ENCODE results near the gene KCNQ1. TPM values are rescaled to one million over a fixed set of nuclear protein-coding genes. Genes with fewer than 3 reads are reported as not detected.

KCNQ1 gene
- total RNA-seq, 2 donors from 2014 or later = 38.9 to 46.1 TPM

DNA sequence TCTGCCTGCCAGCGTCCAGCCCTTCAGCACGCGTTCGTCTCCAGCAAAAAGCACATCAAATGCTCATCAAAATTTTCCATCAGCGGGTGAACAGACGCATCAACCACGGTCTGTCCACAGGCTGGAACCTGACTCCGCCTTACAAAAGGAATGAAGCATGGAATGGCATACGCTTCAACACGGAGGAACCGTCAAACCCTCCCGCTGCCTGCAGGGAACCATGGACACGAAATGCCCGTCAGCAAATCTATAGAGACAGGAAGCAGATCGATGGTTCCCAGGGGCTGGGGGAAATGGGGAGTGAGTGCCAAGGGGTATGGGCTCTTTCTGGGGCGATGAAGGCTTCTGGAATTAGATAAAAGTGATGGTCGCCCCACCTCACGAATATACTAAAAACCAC, 28.0 kb upstream of the KCNQ1 start:
- whole genome bisulfite sequencing, 2 donors = 58 to 70% methylated on average over 17 to 18 of the region's 18 CpGs
- TF ChIP-seq CTCF (IDR thresholded peaks at IDR 0.05) = no peak
- TF ChIP-seq POLR2A (IDR thresholded peaks at IDR 0.05) = no peak
- DNase-seq (no peak), ATAC-seq (no peak)
- H3K27ac ChIP-seq = no peak overlapping the region
- no peaks in the 10 kb centered on the region for H3K36me3 ChIP-seq (replicated peaks in 1 of 2; ENCODE audit: insufficient read depth in 1 of 2, low read depth in 2 of 2)
- no peaks in the 10 kb centered on the region for H3K27me3 ChIP-seq
- H3K9me3 ChIP-seq = no peaks in the 10 kb centered on the region
- no peak overlapping the region for H3K4me3 ChIP-seq
- intact Hi-C loops (cut with DNase I) = no loop called here
- peaks cover 14% of the 10 kb centered on the region for H3K4me1 ChIP-seq

DNA sequence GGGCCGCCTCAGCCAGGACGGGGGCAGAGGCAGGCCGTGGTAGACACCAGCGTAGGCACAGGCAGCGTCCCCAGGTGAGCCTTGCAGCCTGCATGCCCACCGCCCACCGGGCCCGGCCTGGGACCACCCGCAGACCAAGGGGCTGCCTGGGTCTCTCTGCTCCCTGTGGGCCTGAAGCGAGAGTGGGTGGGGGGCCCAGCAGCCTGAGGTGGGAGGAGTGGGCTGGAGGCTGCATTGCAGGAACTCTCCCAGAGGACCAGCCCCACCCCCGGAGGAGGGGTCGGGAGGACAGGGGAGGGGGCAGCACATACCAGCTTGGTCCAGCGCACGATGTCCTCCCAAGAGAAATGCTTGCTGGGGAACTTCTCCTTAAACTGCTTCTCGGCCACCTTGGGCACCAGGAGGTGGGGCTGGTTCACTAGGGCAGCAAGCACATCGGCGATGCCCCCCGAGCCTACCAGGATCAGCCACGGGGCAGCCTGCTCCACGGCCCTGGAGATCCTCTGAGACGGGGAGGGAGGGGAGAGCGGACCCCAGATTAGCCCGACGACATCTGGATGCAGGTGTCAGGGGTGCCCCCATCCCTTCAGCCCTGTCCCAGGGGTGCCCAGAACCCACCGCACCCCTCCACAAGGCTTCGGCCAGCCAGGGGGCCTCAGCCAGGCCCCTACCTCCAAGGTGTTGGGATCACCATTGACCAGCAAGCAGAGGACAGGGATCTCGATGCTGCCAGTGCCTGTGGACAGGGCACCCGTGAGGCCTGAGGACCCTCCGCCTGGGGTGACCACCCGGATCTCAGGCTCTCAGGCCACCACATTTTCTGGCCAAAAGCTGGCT, 26.7 kb upstream of the KCNQ1 start:
- Histone ChIP-seq H3K27ac (no peak overlapping the region), H3K27me3 (no peaks in the 10 kb centered on the region), H3K4me3 (no peak overlapping the region), H3K9me3 (no peaks in the 10 kb centered on the region), H3K36me3 (replicated peaks in 1 of 2; ENCODE audit: insufficient read depth in 1 of 2, low read depth in 2 of 2) (no peaks in the 10 kb centered on the region), H3K4me1 (peaks cover 14% of the 10 kb centered on the region)
- no peak for DNase-seq
- WGBS, 2 donors = 40 to 70% methylated on average over 1 to 24 of the region's 30 CpGs
- intact Hi-C loops (cut with DNase I) = no loop called here
- TF ChIP-seq POLR2A (IDR thresholded peaks at IDR 0.05) = no peak
- no peak for TF ChIP-seq CTCF (IDR thresholded peaks at IDR 0.05)
- no peak for ATAC-seq

- Histone ChIP-seq H3K4me1 (peaks cover 14% of the 10 kb centered on the region), H3K36me3 (replicated peaks in 1 of 2; ENCODE audit: insufficient read depth in 1 of 2, low read depth in 2 of 2) (no peaks in the 10 kb centered on the region), H3K27ac (no peak overlapping the region), H3K4me3 (no peak overlapping the region), H3K27me3 (no peaks in the 10 kb centered on the region), H3K9me3 (no peaks in the 10 kb centered on the region)
- intact Hi-C loops (cut with DNase I) = no loop called here
- WGBS, 2 donors = 69 to 78% methylated on average over 10 to 21 of the region's 21 CpGs
- no peak for TF ChIP-seq CTCF (IDR thresholded peaks at IDR 0.05)
- TF ChIP-seq POLR2A (IDR thresholded peaks at IDR 0.05) = no peak
- ATAC-seq (no peak), DNase-seq (no peak)
Measured at GRCh38 chr11:2418693-2419360, 26.0 kb upstream of the KCNQ1 start.

- Histone ChIP-seq H3K9me3 (no peaks in the 10 kb centered on the region), H3K27ac (no peak overlapping the region)
- WGBS, 2 donors = 43 to 48% methylated on average over 27 to 35 of the region's 36 CpGs
Measured at GRCh38 chr11:2419638-2420501, 24.9 kb upstream of the KCNQ1 start.

More at GRCh38 chr11:2419638-2420501, 24.9 kb upstream of the KCNQ1 start:
- H3K36me3 ChIP-seq (replicated peaks in 1 of 2; ENCODE audit: insufficient read depth in 1 of 2, low read depth in 2 of 2) = no peaks in the 10 kb centered on the region
- ATAC-seq (peak; percentile 73), DNase-seq (peak; percentile 79 to 83 (median 80))
- H3K4me1 ChIP-seq = peaks cover 14% of the 10 kb centered on the region
- no peak overlapping the region for H3K4me3 ChIP-seq
- H3K27me3 ChIP-seq = no peaks in the 10 kb centered on the region
- peak; percentile 72 to 91 (median 86) for TF ChIP-seq CTCF (IDR thresholded peaks at IDR 0.05)
- TF ChIP-seq POLR2A (IDR thresholded peaks at IDR 0.05) = no peak
- intact Hi-C loops (cut with DNase I) = loop anchor here (5.0 kb wide), 1 partner anchor 223 kb away; no protein-coding TSS in a partner anchor

Data from body of pancreas (tissue), 4 donors.